OCI-LY7 (cell line): ENCODE results near the gene AQR. TPM values are rescaled to one million over a fixed set of nuclear protein-coding genes. Genes with fewer than 3 reads are reported as not detected.

Source experiments
- BruUV-seq: library from RNA; stranded (reverse); fragments of 400-500 nt; replicated peaks from 2 replicates; lab custom pipeline; 2021; lab: Mats Ljungman, UMichigan
- CTCF ChIA-PET: fragments of 300-600 bp; sonication (Branson Sonifier 250); formaldehyde crosslinking; loops from one replicate; lab custom pipeline; 2022; ENCODE audit warnings: antibody characterized with exemption; ENCODE audit not compliant: unreplicated experiment; lab: Charles Lee
- POLR2A ChIA-PET: fragments of 300-600 bp; sonication (Branson Sonifier 250); formaldehyde crosslinking; loops from one replicate; lab custom pipeline; 2022; ENCODE audit warnings: antibody characterized with exemption; lab: Charles Lee
- DNase-seq: peaks from one replicate; pipeline ENCODE4 v3.0.0-alpha.2; 2015; ENCODE audit warnings: low spot score
- H2AFZ ChIP-seq: fragments of 200-600 bp; sonication (generic), shearing (Covaris generic); 2 replicates; pipeline ENCODE4 v1.6.1; 2014; ENCODE audit warnings: mild to moderate bottlenecking, antibody characterized with exemption, low read length, moderate library complexity
- H3K27ac ChIP-seq: fragments of 200-600 bp; sonication (generic); 2 replicates; pipeline ENCODE4 v1.5.1; 2014; ENCODE audit warnings: mixed run types, low read depth, mild to moderate bottlenecking, moderate library complexity, low read length, inconsistent platforms; ENCODE audit not compliant: poor library complexity, severe bottlenecking
- H3K36me3 ChIP-seq: fragments of 200-600 bp; sonication (generic); 2 replicates; pipeline ENCODE4 v1.6.1; 2014; ENCODE audit warnings: mild to moderate bottlenecking, antibody characterized with exemption, low read length, moderate library complexity, mixed read lengths; ENCODE audit not compliant: insufficient read depth
- H3K4me1 ChIP-seq: fragments of 200-600 bp; sonication (generic); 2 replicates; pipeline ENCODE4 v1.5.1; 2014; ENCODE audit warnings: mild to moderate bottlenecking, low read length; ENCODE audit not compliant: insufficient read depth, poor library complexity, severe bottlenecking
- H3K4me2 ChIP-seq: fragments of 200-600 bp; sonication (generic); 2 replicates; pipeline ENCODE4 v1.6.1; 2014; ENCODE audit warnings: mild to moderate bottlenecking, low read length
- H3K4me3 ChIP-seq: fragments of 200-600 bp; sonication (generic); 2 replicates; pipeline ENCODE4 v1.5.1; 2014; ENCODE audit warnings: mild to moderate bottlenecking, low read depth, low read length; ENCODE audit not compliant: poor library complexity, severe bottlenecking
- H3K79me2 ChIP-seq: fragments of 200-600 bp; sonication (generic); 2 replicates; pipeline ENCODE4 v1.6.1; 2016; ENCODE audit warnings: low read depth, mild to moderate bottlenecking, low read length, moderate library complexity, mixed read lengths; ENCODE audit not compliant: insufficient read depth
- H3K9me2 ChIP-seq: fragments of 200-600 bp; sonication (generic); 2 replicates; pipeline ENCODE4 v1.6.1; 2016; ENCODE audit warnings: mild to moderate bottlenecking, low read length, mixed read lengths; ENCODE audit not compliant: insufficient read depth
- H3K9me3 ChIP-seq: fragments of 200-600 bp; sonication (generic); 2 replicates; pipeline ENCODE4 v1.6.1; 2014; ENCODE audit warnings: mild to moderate bottlenecking, mixed run types, low read length, mixed read lengths
- H4K20me1 ChIP-seq: fragments of 200-600 bp; sonication (generic); 2 replicates; pipeline ENCODE4 v1.6.1; 2014; ENCODE audit warnings: mild to moderate bottlenecking, antibody characterized with exemption, low read length, moderate library complexity, mixed read lengths; ENCODE audit not compliant: insufficient read depth
- EZH2phosphoT487 ChIP-seq: fragments of 200-600 bp; sonication (generic); IDR thresholded peaks from 2 replicates; pipeline ENCODE4 v1.6.1; 2018; ENCODE audit warnings: low read depth, borderline replicate concordance, mild to moderate bottlenecking, mixed run types, antibody characterized with exemption, low read length, moderate library complexity, mixed read lengths
- intact Hi-C: fragments of 100-400 bp; cut with micrococcal nuclease; formaldehyde crosslinking; loops from one replicate; pipeline ENCODE4 v1.10.0; 2022; ENCODE audit not compliant: unreplicated experiment
- total RNA-seq, 2 experiments: library from RNA; depleted of rRNA in 1 of 2; stranded (reverse); fragments of >200 nt in 1 of 2; shearing (Covaris generic) in 1 of 2; gene quantifications; 2 replicates each; pipeline ENCODE4 v1.2.3, GENCODE V29; 2014 to 2022
- TF ChIP-seq, protein P1 (sequence below): fragments of 200-600 bp; sonication (generic); conservative IDR thresholded peaks from 2 replicates; pipeline ENCODE4 v1.5.1; 2014; ENCODE audit warnings: mild to moderate bottlenecking, antibody characterized with exemption, low read length, moderate library complexity, mixed read lengths

AQR gene
- total RNA-seq, 2 experiments from 2014 or later: 18.5 to 36.4 TPM

DNA sequence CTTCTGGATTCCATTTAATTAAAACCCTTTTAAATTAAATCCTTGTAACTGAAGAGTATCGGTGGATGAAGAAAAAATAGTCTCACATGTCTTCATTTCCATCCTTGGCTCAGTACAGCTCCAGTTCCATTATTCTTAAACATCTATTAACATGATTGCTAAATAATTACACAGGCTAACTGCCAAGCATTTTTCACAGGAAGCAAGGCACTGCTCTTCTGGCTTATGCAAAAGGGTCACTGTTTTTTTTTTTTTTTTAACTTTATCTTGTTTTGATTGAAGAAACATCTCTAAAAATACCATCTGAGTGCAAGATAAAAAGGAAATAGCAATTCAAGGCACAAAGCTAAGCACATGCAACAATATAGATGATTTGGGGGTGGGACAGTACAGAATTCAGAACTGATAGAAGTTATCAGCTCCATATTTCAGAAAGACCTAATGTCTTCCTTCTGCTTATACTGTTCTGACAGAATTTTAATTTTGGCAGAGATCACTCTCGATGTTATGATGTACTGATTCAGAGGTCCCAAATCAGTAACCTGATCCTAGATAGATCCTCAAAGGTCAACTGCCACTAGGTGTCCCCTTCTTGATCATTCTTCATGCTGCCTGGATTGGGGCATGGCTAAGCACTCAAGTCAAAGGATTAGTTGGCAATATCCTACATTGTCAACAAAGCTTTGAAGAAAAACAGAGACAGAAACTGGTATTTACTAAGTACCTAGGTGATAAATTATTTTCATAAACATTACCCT is 116.4 kb downstream of the AQR start:
- Histone ChIP-seq H3K27ac (no peak overlapping the region), H3K36me3 (peaks cover 37% of the 10 kb centered on the region), H3K9me3 (no peaks in the 10 kb centered on the region), H2AFZ (no peak overlapping the region), H3K4me2 (no peak overlapping the region), H3K9me2 (no peaks in the 10 kb centered on the region), H4K20me1 (no peaks in the 10 kb centered on the region), H3K79me2 (no peaks in the 10 kb centered on the region), H3K4me3 (no peak overlapping the region), H3K4me1 (peaks cover 4% of the 10 kb centered on the region)
- POLR2A ChIA-PET: interaction anchor here (0.5 to 1.8 kb wide), 7 partner anchors 10 to 872 kb away, joined by 3 to 6 read pairs (median 4); no protein-coding TSS in a partner anchor
- BruUV-seq: no TSS peak
- TF ChIP-seq, protein P1, sequence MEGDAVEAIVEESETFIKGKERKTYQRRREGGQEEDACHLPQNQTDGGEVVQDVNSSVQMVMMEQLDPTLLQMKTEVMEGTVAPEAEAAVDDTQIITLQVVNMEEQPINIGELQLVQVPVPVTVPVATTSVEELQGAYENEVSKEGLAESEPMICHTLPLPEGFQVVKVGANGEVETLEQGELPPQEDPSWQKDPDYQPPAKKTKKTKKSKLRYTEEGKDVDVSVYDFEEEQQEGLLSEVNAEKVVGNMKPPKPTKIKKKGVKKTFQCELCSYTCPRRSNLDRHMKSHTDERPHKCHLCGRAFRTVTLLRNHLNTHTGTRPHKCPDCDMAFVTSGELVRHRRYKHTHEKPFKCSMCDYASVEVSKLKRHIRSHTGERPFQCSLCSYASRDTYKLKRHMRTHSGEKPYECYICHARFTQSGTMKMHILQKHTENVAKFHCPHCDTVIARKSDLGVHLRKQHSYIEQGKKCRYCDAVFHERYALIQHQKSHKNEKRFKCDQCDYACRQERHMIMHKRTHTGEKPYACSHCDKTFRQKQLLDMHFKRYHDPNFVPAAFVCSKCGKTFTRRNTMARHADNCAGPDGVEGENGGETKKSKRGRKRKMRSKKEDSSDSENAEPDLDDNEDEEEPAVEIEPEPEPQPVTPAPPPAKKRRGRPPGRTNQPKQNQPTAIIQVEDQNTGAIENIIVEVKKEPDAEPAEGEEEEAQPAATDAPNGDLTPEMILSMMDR: peak; percentile 41
- TF ChIP-seq EZH2phosphoT487: no peak
- CTCF ChIA-PET: no interaction called here
- no peak for DNase-seq
- intact Hi-C loops: no loop called here

DNA sequence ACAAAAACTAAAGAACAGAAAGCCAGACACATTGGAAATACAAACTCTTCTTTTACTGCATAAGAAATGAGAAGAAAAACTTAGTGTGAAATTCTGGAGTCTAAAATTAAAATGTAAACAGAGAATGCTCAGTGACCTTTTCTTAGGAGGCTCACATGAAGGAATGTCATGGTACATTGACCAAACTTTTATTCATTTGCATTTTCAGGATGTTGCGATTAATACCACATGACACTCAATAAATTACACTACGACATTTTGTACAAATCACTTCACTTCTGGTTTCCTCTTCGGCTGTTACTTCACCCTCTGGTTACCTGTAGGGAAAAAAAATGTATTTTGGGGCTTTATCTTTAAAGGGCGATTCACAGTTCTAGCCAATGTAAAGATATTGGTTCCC is 117.8 kb downstream of the AQR start:
- TF ChIP-seq, protein P1: no peak
- TF ChIP-seq EZH2phosphoT487: no peak
- intact Hi-C loops: no loop called here
- Histone ChIP-seq H3K9me3 (no peaks in the 10 kb centered on the region), H3K36me3 (peaks cover 25% of the 10 kb centered on the region), H3K4me2 (no peak overlapping the region), H2AFZ (no peak overlapping the region), H3K4me1 (peaks cover 4% of the 10 kb centered on the region), H3K9me2 (no peaks in the 10 kb centered on the region), H3K27ac (no peak overlapping the region), H3K79me2 (no peaks in the 10 kb centered on the region), H3K4me3 (no peak overlapping the region), H4K20me1 (no peaks in the 10 kb centered on the region)
- ChIA-PET POLR2A (interaction anchor here (1.3 to 1.8 kb wide), 3 partner anchors 8 to 33 kb away, joined by 3 to 6 read pairs (median 4); no protein-coding TSS in a partner anchor), CTCF (no interaction called here)
- no TSS peak for BruUV-seq
- DNase-seq: no peak

DNA sequence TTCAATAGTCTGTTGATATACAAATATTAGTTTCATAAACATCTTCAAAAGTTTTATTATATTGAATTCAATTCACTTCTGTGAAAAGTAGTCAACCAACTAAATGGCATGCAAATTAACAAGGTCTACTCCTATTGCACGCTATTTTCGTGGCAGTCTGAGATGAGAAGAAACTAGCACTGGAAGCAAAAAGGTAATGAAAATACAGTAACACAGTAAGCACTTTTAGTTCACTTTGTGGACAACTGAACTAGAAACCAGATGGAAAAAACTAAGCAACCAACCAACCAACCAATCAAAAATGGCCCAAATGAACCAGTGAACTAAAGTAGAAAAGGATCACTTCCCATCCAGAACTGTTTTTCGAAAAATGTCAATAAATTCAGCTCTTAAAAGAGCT is 118.5 kb downstream of the AQR start:
- peaks cover 4% of the 10 kb centered on the region for H3K4me1 ChIP-seq
- CTCF ChIA-PET: no interaction called here
- no peaks in the 10 kb centered on the region for H3K9me3 ChIP-seq
- POLR2A ChIA-PET: no interaction called here
- TF ChIP-seq EZH2phosphoT487: no peak
- TF ChIP-seq, protein P1: no peak
- H3K4me3 ChIP-seq: no peak overlapping the region
- H3K36me3 ChIP-seq: peaks cover 18% of the 10 kb centered on the region
- H2AFZ ChIP-seq: no peak overlapping the region
- BruUV-seq: no TSS peak
- intact Hi-C loops: no loop called here
- no peak overlapping the region for H3K27ac ChIP-seq
- H3K9me2 ChIP-seq: no peaks in the 10 kb centered on the region
- H3K4me2 ChIP-seq: no peak overlapping the region
- H4K20me1 ChIP-seq: no peaks in the 10 kb centered on the region
- no peak for DNase-seq
- H3K79me2 ChIP-seq: no peaks in the 10 kb centered on the region
